ENCODE data around the gene TOGARAM2.

DNA sequence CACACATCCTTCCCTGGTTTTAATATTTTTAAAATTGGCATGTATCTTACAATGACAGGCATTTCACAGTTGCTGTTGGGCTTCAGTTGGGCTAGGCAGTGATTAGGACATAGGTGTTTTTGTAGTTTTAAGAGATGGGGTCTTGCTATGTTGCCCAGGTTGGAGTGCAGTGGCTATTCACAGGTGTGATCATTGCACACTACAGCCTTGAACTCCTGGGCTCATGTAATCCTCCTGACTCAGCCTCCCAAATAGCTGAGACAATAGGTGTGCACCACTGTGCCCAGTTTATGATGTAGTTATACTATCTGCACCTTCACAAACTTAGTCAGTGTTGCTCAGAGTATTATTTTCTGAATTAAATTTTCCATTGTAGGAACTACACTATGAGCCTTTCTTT is 49.9 kb downstream of the TOGARAM2 start:
- TF ChIP-seq POLR2AphosphoS5 (IDR thresholded peaks at IDR 0.05; ENCODE audit: low read depth, low read length) (no peak), POLR2A (IDR thresholded peaks at IDR 0.05; ENCODE audit: low read depth, low read length) (no peak)

All from GM12891 (cell line).